ENCODE measurements around the gene MKI67.
A peak's percentile ranks its signal among the peaks of the same experiment; 100 is the strongest.

The MKI67 gene

DNA sequence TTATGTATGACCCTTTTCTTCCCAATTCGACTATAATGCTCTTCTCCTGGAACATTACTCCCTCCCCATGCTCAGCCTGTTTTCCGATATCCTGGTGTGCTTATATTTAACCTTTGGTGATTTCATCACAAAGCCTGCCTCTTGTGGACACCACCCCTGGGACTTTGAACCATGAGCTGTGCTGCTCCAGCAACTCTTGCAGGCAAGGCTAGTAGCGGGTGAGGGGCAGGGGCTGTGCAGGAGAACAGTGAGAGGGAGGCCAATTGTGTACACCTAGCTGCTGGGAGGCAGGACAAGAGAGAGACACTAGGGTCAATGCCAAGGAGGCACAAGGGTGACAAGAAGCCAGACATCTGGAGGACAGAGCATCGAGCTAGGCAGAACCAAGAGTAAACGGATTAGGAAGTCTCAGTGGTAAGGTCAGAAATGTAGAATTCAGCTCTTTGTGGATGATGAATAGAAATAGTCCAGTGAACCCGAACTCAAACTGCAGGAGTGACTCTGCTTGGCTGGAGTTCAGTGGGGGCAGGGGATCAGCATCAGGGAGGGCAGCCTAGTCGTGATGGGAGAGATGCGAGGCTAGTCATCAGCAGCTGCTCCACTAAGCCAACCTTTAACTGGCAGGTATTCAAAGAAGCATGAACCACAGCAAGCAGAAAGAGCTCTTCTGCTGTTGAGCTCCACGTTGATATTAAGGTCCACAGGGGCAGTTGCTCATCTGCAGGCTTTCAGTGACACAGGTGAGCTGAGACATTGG is 31.0 kb upstream of the MKI67 start:
- DNase-seq (ENCODE audit: low read depth), result no peak
- TF ChIP-seq, protein P1, sequence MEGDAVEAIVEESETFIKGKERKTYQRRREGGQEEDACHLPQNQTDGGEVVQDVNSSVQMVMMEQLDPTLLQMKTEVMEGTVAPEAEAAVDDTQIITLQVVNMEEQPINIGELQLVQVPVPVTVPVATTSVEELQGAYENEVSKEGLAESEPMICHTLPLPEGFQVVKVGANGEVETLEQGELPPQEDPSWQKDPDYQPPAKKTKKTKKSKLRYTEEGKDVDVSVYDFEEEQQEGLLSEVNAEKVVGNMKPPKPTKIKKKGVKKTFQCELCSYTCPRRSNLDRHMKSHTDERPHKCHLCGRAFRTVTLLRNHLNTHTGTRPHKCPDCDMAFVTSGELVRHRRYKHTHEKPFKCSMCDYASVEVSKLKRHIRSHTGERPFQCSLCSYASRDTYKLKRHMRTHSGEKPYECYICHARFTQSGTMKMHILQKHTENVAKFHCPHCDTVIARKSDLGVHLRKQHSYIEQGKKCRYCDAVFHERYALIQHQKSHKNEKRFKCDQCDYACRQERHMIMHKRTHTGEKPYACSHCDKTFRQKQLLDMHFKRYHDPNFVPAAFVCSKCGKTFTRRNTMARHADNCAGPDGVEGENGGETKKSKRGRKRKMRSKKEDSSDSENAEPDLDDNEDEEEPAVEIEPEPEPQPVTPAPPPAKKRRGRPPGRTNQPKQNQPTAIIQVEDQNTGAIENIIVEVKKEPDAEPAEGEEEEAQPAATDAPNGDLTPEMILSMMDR (conservative IDR thresholded peaks at IDR 0.05; ENCODE audit: low read depth, low read length), result no peak
- H3K4me3 ChIP-seq (ENCODE audit: low read length), result no peak overlapping the region

DNA sequence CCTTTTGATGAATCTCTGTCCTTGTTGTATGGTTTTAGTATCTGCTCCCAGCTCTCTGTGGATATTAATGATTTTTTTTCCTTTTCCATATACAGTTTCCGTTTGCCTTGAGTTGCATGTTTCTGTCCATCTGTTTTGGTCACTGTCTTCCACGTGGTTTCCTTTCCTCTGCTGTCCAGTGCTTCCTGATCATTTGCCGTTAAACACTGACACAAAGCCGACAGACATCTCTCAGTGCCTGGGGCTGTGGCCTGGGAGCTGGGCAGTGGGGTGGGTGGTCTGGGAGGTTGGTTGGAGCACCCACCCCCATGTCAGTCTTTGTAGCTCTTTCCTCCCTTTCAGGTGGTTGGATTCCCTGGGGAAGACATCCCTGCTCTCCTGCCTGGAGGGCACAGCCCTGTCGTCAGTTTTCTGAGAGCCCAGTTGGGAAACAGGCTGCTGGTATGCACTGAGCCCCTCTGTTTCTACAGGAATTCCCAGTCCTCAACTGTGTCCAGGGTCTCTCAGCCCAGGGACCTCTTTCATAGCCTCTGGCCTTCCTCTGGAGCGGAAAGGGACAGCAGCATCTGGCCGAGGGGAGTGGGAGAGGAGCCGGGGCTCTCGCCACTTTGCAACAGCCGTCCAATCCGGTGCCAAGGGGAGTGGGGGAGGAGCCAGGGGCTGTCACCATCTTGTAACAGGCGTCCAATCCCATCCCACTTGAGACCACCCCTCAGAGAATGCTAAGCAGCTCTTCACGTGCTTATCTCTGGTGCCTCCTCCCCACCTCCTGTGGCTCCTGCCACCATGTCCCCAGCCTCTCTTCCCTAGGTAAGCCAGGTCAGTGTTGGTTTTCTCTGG is 26.7 kb upstream of the MKI67 start:
- no peak for DNase-seq (ENCODE audit: low read depth)
- TF ChIP-seq, protein P1 (conservative IDR thresholded peaks at IDR 0.05; ENCODE audit: low read depth, low read length), result no peak
- no peak overlapping the region for H3K4me3 ChIP-seq (ENCODE audit: low read length)

DNA sequence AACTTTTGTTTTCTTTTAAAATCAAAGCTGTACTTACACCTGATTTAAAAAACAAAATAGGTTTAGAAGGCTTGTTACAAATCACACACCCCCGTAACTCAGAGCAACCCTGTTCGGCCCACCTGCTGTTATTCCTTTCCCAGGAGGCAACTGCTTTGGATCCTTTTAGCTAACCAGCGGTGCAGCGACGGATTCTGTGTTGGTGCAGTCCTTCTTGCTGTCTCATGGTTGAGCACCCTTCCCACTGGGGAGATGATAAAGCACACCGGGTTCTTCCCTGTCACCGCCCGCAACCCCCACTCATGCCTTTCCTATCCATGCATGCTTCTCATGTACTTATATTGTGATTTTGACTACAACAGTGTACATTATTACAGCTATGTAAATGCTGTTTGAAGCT is 24.8 kb upstream of the MKI67 start:
- no peak for DNase-seq (ENCODE audit: low read depth)
- H3K4me3 ChIP-seq (ENCODE audit: low read length), result no peak overlapping the region
- TF ChIP-seq, protein P1 (conservative IDR thresholded peaks at IDR 0.05; ENCODE audit: low read depth, low read length), result no peak

DNA sequence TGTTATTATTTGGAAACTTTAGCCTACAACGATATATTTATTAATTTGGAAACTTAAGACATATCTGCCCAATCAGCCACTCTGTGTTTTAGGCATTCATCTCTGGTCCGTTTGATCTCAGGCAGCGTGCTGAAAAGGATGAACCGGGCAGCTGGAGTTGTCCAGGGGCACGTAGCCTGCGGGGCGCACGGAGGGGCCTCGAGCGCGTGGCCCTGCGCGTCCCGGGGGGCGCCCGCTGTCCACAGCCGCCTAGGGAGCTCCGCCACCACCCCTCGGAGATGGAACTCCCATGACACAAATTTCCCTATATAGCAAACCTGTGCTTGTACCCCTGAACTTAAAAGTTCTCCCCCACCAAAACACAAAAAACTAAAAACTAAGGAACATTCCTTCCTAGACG is 24.3 kb upstream of the MKI67 start:
- TF ChIP-seq, protein P1 (conservative IDR thresholded peaks at IDR 0.05; ENCODE audit: low read depth, low read length), result no peak
- no peak for DNase-seq (ENCODE audit: low read depth)
- H3K4me3 ChIP-seq (ENCODE audit: low read length), result peak overlapping the region; percentile 72

DNA sequence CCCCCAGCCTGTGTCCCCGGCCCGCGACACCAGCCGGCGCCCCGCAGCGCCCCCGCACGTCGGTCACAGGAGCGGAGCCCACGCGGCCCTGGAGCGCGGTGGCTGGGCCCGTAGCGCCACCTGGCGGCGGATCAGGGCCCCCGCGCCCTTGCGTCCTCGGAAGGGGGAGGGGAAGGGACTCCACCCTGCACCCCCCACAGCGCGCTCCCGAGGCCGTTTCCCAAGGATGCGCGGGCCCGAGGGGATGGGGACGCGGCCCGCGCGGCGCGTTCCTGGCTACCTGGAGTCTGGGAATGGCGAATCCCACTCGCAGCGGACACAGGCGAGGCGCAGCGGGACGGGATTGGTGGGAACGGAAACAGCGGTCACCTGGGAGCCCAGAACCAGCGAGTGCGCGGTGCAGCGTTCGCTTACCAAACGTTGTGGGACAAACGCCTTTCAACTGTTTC is 23.8 kb upstream of the MKI67 start:
- no peak for DNase-seq (ENCODE audit: low read depth)
- TF ChIP-seq, protein P1 (conservative IDR thresholded peaks at IDR 0.05; ENCODE audit: low read depth, low read length), result peak; percentile 76
- peak overlapping the region; percentile 72 for H3K4me3 ChIP-seq (ENCODE audit: low read length)

DNA sequence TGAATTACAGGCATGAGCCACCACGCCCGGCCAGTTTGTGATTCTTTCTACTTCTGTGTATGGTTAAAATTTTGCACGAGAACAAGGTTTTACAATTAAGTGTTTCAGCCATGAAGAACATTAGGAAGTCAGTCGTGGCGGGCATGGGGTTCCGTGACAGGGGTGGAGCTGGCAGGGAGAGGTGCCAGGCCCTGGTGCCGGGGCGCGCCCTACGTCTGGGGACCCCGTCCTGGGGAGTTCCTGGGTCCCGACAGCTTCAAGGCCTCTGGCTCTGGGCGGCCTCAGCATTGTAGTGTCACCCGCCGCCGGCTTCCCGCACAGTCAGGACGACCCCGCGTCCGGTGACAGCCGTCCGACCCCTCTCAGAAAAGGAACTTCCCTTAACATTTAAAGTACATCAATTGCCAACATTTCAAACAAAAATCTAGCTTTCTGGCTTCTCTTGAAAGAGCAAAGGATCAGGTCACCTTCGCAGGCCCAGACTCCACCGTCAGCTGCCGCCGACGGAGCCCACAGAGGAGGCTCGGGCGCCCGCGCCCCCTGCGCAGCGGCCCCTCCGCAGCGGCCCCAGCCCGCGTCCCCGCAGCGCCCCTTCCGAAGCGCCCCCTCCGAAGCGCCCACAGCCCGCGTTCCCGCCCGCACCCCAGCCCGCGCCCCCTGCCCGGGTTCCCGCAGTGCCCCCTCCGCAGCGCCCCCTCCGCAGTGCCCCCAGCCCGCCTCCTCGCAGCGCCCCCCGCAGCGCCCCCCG is 23.2 kb upstream of the MKI67 start:
- DNase-seq (ENCODE audit: low read depth), result no peak
- no peak overlapping the region for H3K4me3 ChIP-seq (ENCODE audit: low read length)

More for the DNA sequence above, 23.2 kb upstream of the MKI67 start:
- TF ChIP-seq, protein P1 (conservative IDR thresholded peaks at IDR 0.05; ENCODE audit: low read depth, low read length), result no peak

Data from retinal pigment epithelial cell (primary cell).